Skeletal muscle cell (primary cell): ENCODE measurements around the gene DMAP1.
"Not testable (repeated sequence)": the region's sequence is repeated elsewhere in the genome, so short reads cannot be mapped to it uniquely, and the experiment has no call there.

ENCODE experiments used
- DNase-seq: peaks from one replicate; pipeline ENCODE4 v3.0.0-alpha.2; 2010; ENCODE audit warnings: low read depth
- H3K4me3 ChIP-seq: 2 replicates; pipeline ENCODE4 v1.5.1; 2011; ENCODE audit warnings: low read depth, mild to moderate bottlenecking, control low read depth, low read length, moderate library complexity

Gene DMAP1, protein sequence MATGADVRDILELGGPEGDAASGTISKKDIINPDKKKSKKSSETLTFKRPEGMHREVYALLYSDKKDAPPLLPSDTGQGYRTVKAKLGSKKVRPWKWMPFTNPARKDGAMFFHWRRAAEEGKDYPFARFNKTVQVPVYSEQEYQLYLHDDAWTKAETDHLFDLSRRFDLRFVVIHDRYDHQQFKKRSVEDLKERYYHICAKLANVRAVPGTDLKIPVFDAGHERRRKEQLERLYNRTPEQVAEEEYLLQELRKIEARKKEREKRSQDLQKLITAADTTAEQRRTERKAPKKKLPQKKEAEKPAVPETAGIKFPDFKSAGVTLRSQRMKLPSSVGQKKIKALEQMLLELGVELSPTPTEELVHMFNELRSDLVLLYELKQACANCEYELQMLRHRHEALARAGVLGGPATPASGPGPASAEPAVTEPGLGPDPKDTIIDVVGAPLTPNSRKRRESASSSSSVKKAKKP

GRCh38 chr1:44213222-44214112 lies at the start of gene DMAP1:
DMAP1 (plus strand) TSS chr1:44213471; CDS start chr1:44213754, 283 bp downstream.
- peak within 1 kb of the TSS; percentile 93 for H3K4me3 ChIP-seq
- peak; percentile 36 for DNase-seq

DNA sequence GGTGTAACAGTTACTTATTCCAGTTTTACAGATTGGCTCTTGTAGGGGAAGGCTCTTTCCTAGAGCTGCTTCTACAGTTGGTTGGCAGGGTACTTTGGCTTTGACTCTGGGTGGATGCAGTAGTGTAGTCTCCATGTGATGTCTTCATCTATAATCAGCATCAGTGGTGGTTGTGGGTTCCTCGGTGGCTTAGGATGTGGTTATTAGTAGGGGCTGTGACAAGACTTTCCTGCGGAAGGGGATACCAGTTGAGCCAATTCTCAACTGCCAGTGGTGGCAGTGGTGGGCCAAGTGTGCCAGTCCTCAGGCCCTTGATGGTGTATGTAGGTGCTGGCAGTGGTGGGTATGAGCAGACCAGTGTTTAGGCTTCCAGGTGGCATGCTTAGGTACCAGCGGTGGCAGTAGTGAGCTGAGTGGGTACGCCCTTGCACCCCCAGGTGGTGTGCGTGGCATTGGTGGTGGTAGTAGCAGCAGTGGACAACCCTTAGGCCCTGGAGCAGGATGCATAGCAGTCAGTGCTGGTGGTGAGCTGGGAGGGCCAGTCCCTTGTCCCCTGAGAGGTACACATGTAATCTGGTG lies 44.7 kb upstream of the DMAP1 start:
- DNase-seq = no peak
- no peak overlapping the region for H3K4me3 ChIP-seq

GRCh38 chr1:44170281-44170823 lies 42.9 kb upstream of the DMAP1 start:
- DNase-seq = no peak
- H3K4me3 ChIP-seq = no peak overlapping the region

GRCh38 chr1:44174630-44175029 lies 38.6 kb upstream of the DMAP1 start:
- no peak overlapping the region for H3K4me3 ChIP-seq
- no peak for DNase-seq

- no peak overlapping the region for H3K4me3 ChIP-seq
- DNase-seq = no peak
Observed at GRCh38 chr1:44200336-44200735, 12.9 kb upstream of the DMAP1 start.

- not testable (repeated sequence) for H3K4me3 ChIP-seq, DNase-seq
Observed at GRCh38 chr1:44206545-44206944, 6.7 kb upstream of the DMAP1 start.

DNA sequence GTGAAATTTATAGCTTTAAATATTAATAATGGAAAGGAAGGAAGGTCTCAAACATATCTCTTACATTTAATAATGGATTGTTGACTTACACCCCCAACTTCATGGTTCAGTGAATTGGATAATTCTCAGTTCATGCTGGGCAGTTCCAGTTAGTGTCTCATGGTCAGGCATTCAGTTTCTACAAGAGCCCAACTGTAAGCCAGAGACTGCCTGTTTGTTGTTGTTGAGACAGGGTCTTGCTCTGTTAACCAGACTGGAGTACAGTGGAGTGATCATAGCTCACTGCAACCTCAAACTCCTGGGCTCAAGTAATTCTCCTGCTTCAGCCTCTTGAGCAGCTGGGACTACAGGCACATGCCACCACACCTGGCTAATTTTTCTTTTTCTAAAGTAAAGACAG lies 5.0 kb upstream of the DMAP1 start:
- DNase-seq = no peak
- H3K4me3 ChIP-seq = no peak overlapping the region

GRCh38 chr1:44210595-44210994 lies 2.7 kb upstream of the DMAP1 start:
- no peak overlapping the region for H3K4me3 ChIP-seq

GRCh38 chr1:44212355-44213221 lies 683 bp upstream of the DMAP1 start:
- DNase-seq = no peak
- H3K4me3 ChIP-seq = peak overlapping the region; percentile 93

More at GRCh38 chr1:44210595-44210994, 2.7 kb upstream of the DMAP1 start:
- DNase-seq = no peak

GRCh38 chr1:44217809-44218410 lies 4.6 kb downstream of the DMAP1 start:
- peak; percentile 6 for DNase-seq

DNA sequence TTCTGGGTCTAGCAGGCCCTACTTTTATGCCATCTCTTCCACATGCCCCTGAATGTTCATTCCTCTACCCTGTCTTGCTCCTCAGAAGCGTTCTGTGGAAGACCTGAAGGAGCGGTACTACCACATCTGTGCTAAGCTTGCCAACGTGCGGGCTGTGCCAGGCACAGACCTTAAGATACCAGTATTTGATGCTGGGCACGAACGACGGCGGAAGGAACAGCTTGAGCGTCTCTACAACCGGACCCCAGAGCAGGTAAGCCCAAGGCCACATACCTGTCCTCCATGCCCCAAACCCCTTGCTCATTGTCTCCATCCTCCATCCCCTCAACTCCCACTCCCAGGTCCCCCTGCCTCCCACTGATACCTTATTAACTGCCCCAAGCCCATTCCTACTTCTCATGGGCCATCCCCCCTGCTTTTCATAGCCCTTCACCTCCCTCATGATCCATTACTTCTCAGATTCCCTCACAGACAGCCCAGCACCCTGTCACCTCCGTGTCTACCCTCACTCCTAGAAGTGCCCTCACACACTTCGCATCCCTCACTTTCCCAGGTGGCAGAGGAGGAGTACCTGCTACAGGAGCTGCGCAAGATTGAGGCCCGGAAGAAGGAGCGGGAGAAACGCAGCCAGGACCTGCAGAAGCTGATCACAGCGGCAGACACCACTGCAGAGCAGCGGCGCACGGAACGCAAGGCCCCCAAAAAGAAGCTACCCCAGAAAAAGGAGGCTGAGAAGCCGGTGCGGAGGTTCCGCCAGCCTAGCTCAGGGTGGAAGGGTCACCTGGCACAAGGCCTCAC lies 5.4 kb downstream of the DMAP1 start:
- no peak overlapping the region for H3K4me3 ChIP-seq
- no peak for DNase-seq

More at GRCh38 chr1:44217809-44218410, 4.6 kb downstream of the DMAP1 start:
- no peak overlapping the region for H3K4me3 ChIP-seq

GRCh38 chr1:44219301-44219626 lies 6.0 kb downstream of the DMAP1 start:
- DNase-seq = no peak
- H3K4me3 ChIP-seq = no peak overlapping the region

DNA sequence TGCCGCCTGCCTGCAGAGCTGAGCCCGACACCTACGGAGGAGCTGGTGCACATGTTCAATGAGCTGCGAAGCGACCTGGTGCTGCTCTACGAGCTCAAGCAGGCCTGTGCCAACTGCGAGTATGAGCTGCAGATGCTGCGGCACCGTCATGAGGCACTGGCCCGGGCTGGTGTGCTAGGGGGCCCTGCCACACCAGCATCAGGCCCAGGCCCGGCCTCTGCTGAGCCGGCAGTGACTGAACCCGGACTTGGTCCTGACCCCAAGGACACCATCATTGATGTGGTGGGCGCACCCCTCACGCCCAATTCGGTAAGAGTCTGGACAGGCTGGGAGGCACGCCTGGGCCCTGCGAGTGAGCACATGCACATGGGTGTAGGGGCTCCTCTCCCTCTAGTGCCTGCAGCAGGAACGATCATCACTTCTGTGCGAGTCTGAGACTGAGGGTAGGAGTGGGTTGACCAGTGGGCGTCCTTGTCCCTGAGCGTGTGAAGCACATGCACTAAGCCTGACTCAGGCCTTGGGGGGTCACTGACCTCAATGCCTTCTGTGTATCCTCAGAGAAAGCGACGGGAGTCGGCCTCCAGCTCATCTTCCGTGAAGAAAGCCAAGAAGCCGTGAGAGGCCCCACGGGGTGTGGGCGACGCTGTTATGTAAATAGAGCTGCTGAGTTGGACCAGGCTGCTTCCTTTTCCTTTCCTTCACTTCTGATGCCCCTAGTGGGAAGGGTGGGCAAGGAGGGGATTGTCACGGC lies 6.9 kb downstream of the DMAP1 start:
- peak; percentile 63 for DNase-seq
- no peak overlapping the region for H3K4me3 ChIP-seq

GRCh38 chr1:44220755-44221154 lies 7.5 kb downstream of the DMAP1 start:
- DNase-seq = no peak
- H3K4me3 ChIP-seq = no peak overlapping the region

GRCh38 chr1:44221769-44222168 lies 8.5 kb downstream of the DMAP1 start:
- H3K4me3 ChIP-seq = no peak overlapping the region
- DNase-seq = no peak

GRCh38 chr1:44222397-44223186 lies 9.3 kb downstream of the DMAP1 start:
- no peak overlapping the region for H3K4me3 ChIP-seq
- DNase-seq = no peak
